ENCODE data around the gene GRID1.
"Not testable (repeated sequence)": the region's sequence is repeated elsewhere in the genome, so short reads cannot be mapped to it uniquely, and the experiment has no call there.

The GRID1 gene

GRCh38 chr10:86190291-86190690 lies 176.3 kb downstream of the GRID1 start:
- DNase-seq (ENCODE audit: low read depth) = no peak

- no peak for DNase-seq (ENCODE audit: low read depth)
Measured at GRCh38 chr10:86189891-86190290, 176.7 kb downstream of the GRID1 start.

GRCh38 chr10:86188796-86189558 lies 177.6 kb downstream of the GRID1 start:
- no peak for DNase-seq (ENCODE audit: low read depth)

- DNase-seq (ENCODE audit: low read depth) = no peak
Measured at GRCh38 chr10:86188326-86188725, 178.3 kb downstream of the GRID1 start.

GRCh38 chr10:86187499-86188239 lies 178.9 kb downstream of the GRID1 start:
- DNase-seq (ENCODE audit: low read depth) = no peak

- no peak for DNase-seq (ENCODE audit: low read depth)
Measured at GRCh38 chr10:86186633-86187032, 180.0 kb downstream of the GRID1 start.

- DNase-seq (ENCODE audit: low read depth) = no peak
Measured at GRCh38 chr10:86182595-86182994, 184.0 kb downstream of the GRID1 start.

- DNase-seq (ENCODE audit: low read depth) = no peak
Measured at GRCh38 chr10:86182150-86182549, 184.4 kb downstream of the GRID1 start.

- no peak for DNase-seq (ENCODE audit: low read depth)
Measured at GRCh38 chr10:86180861-86181260, 185.7 kb downstream of the GRID1 start.

GRCh38 chr10:86179961-86180360 lies 186.6 kb downstream of the GRID1 start:
- DNase-seq (ENCODE audit: low read depth) = no peak

- no peak for DNase-seq (ENCODE audit: low read depth)
Measured at GRCh38 chr10:86179153-86179524, 187.5 kb downstream of the GRID1 start.

GRCh38 chr10:86178401-86179152 lies 188.0 kb downstream of the GRID1 start:
- DNase-seq (ENCODE audit: low read depth) = no peak

- no peak for DNase-seq (ENCODE audit: low read depth)
Measured at GRCh38 chr10:86177537-86178155, 188.9 kb downstream of the GRID1 start.

- no peak for DNase-seq (ENCODE audit: low read depth)
Measured at GRCh38 chr10:86176850-86177536, 189.6 kb downstream of the GRID1 start.

GRCh38 chr10:86175476-86175875 lies 191.1 kb downstream of the GRID1 start:
- DNase-seq (ENCODE audit: low read depth) = not testable (repeated sequence)

GRCh38 chr10:86172301-86172700 lies 194.3 kb downstream of the GRID1 start:
- DNase-seq (ENCODE audit: low read depth) = no peak

- no peak for DNase-seq (ENCODE audit: low read depth)
Measured at GRCh38 chr10:86170255-86171108, 196.1 kb downstream of the GRID1 start.

GRCh38 chr10:86169506-86170254 lies 196.9 kb downstream of the GRID1 start:
- no peak for DNase-seq (ENCODE audit: low read depth)

GRCh38 chr10:86169066-86169465 lies 197.5 kb downstream of the GRID1 start:
- no peak for DNase-seq (ENCODE audit: low read depth)

GRCh38 chr10:86168256-86168655 lies 198.3 kb downstream of the GRID1 start:
- no peak for DNase-seq (ENCODE audit: low read depth)

Data from HS-5 (cell line).